Occipital lobe (tissue), 2 donors: ENCODE data around the gene HOXB13. TPM values are rescaled to one million over a fixed set of nuclear protein-coding genes. Genes with fewer than 3 reads are reported as not detected.
"Not testable (repeated sequence)": the region's sequence is repeated elsewhere in the genome, so short reads cannot be mapped to it uniquely, and the experiment has no call there.

Source experiments
- DNase-seq: peaks from one replicate; lab custom pipeline; 2025; lab: John Stamatoyannopoulos, UW
- total RNA-seq: library from RNA; depleted of rRNA; stranded (reverse); fragments of >200 nt; gene quantifications from one replicate; pipeline ENCODE4 v1.2.3, GENCODE V29; 2014

The HOXB13 gene
- total RNA-seq, 1 donor from 2014 or later: 0.16 TPM

DNA sequence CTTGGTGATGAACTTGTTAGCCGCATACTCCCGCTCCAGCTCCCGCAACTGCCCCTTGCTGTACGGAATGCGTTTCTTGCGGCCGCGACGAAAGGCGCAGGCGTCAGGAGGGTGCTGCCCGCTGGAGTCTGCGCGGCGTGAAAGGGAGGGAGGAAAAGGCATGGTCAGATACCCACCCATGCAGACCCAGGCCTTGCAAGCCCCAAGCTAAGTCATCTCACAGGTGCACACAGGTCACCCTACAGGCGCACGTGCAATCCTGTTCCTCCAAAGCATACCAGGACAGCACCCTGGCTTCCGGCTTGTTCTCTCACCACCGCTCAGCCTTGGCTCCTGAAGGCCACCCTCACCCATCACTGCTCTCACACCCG, 1.6 kb downstream of the HOXB13 start:
- DNase-seq: no peak

DNA sequence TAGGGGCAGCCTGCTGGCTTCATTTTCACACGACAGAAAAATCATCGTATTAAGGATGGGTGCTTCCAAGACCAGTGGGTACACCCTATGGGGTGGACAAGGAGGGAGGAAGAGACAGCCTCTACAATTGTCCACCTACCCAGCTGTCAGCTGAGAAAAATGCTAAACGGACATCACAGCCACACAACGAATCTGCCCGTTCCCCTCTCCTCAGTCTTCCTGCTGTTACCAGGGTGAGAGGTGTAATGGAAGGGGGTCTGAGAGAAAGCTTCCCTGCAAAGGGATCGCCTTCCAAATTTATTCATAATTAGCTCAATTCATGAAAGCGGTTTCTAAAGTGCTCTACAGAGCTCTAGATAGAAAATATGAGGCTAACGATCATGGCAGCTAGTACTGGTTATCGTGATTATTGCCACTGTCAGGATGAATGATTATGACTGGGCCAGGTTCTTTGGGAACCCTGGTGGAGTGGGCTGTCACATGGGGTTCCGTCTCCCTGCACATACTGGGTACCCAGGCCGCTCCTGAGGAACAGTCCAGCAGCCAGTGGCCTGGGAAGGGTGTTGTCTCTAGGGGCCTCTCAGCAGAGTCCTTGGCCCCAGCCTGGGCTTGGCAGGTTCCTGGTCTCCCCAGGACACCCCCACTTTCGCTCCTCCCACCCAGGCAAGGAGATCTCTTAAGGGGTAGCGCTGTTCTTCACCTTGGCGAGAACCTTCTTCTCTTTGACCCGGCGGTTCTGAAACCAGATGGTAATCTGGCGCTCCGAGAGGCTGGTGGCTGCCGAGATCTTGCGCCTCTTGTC, 2.2 kb downstream of the HOXB13 start:
- DNase-seq: no peak

DNA sequence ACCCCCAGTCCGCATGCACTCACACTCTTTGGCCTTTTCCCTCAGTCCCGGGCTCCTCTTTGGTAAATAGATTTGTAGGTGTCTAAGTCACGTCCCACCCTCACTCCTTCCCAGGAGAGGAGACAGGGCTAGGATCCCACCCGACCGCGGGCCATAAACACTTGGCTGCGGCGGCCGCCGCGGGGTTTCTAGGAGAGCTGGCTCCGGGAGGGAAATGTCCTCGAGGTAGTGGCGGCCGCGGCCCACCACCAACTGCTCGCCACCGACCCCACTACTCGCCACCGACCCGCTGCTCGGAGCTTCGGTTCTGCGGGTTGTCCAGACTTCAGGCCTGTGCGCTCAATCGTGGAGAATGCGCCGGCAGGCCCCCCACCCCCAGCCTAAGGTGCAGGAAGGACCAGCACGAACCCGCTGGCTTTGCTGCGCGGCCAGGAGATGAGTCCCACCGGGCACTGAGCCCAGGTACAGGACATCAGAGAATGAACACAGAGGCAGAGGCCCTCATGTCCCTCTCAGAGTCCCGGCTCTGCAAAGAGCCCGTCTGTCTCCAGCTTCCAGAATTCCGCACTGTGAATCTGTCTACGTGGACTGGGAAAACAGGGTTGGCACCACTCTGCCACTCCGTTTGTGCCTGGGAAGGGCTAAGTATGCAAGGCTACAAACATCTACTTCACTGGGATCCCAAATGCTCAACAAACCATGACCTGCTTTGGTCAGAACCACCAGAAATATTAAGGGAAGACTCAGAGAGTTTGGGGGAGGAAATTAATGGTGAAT, 3.1 kb downstream of the HOXB13 start:
- DNase-seq: no peak

DNA sequence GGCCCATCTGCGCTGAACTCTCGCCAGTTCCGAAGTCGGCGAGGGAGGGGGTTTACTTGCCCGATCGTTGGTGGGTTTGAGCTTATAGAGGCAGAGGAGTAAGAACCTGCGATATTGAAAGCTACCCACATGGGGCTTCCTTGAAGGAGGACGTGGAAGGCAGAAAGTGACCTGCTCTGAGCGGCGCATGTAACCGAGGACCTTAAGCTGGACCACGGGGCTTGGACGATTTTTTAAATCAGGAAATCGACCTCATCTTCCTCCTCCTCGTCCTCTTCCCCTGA, 3.6 kb downstream of the HOXB13 start:
- no peak for DNase-seq

DNA sequence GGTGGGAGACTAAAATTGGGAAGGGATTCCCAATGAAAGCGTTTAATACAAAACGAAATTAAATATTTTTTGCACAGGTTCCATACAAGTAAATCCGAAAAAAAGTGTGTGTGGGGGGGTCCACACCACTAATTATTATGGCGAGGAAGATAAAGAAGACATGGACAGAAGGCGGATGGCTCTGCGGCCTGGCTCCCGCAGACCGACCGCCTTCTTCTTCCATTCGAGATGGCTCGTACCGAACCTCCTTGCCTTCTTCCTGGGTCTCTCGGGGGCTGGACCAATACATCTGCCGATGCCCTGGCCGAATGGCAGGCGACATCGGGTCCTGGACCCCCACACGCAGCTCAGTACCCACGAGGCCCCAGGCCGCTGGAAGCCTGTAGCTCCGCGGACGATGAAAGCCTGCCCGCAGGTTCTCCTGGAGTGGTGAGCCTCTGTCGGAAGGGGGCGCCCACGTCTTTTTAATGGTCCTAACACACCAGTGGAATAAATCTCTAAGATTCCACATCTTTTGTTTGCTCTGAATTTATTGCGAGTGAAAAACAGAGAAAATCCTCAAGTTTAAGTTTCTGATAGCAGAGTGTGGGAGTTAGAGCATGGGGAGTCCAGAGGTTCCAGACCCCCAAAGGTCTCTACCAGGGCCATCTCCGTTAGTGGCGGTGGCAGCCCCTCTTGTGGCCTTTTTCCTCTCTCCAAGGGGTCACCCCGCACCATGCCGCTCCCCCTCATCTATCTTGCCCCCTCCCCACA, 4.1 kb downstream of the HOXB13 start:
- peak; percentile 16 for DNase-seq

DNA sequence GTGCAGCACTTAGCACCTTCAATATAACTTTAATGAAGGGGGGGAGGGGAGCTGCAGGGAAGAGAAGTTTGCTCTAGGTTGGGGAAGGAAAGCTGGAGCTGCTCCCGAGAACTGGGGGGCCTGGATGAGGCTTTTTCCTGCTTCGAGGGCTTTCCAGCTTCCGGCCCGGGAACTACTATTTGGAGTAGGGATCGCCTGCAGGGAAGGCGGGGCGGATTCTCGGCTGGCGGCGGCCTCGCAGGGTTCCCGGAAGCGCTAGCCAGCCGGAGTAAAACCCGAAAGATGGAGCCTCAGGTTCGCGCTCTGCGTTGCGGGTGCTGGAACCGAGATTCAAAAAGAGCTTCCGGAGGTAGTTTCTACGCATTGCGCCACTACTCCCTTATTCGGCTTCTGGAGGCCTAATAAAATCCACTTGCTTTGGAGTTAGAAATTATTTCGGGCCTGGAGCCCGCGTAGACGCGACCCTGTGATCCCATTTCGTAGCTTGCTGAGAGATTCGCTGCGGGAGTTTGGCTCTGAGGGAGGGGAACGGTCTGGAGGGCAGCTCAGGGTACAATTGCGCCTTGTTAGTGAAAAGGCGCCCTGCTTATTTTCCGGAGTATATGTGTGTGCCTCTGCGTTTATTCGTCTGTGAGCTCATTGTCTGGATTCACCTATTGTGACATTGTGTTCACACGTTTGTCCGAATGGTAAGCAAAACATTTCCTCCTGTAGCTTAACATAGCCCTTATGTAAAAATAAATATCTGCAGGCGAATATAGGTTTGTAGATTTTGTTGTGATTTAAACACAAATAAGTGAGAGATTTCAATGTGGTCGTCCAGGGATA, 4.9 kb downstream of the HOXB13 start:
- no peak for DNase-seq

DNA sequence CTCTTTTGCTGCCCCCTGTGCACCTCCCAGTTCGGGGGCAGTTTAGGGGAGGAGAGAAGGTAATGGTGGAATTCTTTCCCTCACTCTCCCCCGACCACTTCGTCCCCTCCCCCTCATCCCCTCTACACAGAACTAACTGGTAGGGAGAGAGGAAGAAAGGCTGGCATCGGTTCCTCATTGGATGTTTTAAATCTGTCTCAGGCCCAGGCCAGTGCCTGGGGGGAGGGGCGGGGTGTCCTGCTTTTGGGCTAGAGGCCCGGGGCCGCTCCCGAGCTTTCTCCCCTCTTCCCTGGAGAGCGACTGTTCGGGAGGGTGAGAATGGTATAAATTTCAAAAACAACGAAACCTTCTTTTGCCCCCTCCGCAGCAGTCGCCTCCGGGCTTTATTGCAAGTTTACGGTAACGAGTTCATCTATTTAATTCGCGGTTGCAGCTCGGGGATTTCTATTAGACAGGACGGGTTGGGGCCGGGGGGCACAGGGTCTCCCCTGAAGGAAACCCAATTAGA, 5.6 kb downstream of the HOXB13 start, which contains the start of gene PRAC2:
PRAC2 (plus strand) TSS at position 271 of the 508 bp plus-strand sequence. CDS start 1,226 bp downstream, outside the sequence.
- DNase-seq: no peak

DNA sequence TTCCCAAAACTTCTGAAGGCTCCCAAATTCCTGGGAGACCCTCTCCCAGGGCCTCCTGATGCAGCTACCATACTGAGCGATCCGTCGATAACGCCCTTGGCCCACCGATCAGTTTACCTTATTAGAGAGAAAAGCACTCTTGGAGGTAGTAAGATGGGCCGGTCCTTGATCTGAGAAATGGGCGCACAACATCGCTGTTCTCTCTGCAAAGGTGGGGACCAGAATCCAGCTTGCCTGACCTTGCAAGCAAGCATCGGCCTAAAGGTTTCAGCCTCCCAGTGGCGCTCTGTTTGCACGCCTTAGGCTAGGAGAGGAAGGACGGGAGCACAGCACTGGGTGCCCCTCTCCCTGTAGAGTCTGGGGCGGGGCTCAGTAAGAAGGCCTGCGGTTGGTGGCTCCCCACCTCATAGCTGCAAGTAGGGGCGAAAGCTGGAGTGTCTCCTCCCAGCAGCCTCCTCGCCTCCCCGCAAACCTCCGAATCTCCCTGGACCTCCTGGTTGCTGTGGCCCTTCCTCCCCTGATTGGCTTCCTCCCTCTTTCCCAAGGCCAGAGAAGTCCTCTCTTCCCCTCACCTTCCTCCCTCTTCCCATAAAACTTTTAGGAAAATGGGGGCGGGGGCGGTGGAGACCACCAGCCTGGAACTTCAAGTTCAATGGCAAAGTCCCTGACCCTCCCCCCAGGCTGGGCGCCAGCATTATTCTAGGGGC, 6.2 kb downstream of the HOXB13 start, which contains the start of gene PRAC1:
PRAC1 (minus strand) TSS at position 318 of the 707 bp plus-strand sequence; CDS start at position 192, 126 bp downstream.
- no peak for DNase-seq

DNA sequence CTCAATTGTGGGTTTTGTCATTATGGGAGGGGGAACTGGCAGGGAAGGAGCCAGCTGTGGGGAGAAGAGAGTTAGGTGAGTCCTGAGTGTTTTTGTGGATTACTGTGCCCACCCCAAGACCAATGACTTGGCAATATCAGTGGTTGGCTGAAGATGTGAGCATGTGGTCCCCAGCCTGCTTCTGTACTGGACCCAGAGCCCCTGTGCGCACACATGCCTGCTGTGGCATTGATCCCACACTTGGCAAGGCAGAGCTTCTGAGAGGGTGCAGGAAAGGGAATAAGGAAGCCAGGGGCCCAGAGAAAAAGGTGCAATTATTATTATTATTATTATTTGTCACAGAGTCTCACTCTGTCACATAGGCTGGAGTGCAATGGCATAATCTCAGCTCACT, 7.5 kb downstream of the HOXB13 start:
- no peak for DNase-seq

DNA sequence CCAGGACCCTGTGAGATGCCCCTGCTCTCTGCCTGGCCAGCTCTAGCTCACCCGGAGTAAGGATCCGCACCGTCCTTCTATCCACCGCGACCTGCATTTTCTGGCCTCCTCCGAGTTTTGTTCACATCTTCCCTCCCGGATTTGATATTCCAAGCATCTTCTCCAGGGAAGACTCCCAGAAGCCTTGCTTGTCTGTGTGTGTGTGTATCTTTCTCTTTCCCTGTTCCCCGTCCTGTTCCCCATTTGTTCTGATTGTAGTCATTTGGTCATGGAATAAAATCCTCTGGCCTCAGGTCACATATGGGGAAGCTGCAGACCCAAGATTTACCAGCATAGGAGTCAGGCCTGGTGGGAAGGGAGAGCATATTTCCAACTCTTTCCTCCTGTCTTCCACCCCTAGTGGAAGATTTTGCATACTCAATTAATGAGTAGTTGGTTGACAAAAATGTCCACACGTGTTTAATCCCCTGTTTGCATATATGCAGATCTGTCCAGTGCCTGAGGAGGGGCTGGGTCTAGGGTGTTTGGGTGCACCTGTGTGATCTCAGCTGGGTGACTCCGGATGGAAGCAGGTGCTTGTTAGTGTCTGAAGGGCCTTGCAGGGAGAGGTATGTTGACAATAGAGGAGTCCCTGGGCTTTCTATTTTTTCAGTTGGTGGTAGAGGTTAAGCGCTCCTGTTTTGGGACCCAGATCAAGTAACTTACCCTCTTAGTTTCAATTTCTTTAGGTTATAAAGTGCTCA, 8.1 kb downstream of the HOXB13 start:
- DNase-seq: no peak

DNA sequence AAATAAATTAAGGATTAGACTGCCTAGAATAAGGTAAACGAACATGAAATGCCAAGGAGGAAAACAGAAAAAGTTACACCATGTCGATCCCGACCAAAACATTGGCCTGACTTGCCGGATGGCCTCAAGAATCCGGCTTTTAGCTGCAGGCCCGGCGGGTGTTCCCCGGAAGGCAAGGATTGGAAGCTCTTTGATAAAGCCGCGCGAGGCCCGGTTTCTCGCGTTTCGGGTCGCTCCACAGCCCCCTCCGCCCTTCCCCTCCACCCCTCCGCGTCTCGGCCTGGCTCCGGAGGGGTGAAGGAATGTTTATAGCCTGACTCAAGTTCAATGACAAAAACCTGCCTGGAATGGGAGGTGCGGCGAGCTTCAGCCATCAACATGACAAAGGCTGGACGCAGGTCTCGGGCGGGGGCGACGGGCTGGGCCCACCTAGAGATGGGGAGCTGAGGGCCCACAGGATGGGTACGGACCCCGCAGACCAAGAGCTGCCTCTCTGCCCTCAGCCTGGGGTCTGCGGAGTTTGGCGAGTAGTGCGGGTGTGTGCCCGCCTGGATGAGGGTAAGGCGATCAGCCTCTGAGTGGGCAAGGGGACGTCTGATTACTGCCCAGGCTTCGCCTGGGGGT, 8.8 kb downstream of the HOXB13 start:
- no peak for DNase-seq

DNA sequence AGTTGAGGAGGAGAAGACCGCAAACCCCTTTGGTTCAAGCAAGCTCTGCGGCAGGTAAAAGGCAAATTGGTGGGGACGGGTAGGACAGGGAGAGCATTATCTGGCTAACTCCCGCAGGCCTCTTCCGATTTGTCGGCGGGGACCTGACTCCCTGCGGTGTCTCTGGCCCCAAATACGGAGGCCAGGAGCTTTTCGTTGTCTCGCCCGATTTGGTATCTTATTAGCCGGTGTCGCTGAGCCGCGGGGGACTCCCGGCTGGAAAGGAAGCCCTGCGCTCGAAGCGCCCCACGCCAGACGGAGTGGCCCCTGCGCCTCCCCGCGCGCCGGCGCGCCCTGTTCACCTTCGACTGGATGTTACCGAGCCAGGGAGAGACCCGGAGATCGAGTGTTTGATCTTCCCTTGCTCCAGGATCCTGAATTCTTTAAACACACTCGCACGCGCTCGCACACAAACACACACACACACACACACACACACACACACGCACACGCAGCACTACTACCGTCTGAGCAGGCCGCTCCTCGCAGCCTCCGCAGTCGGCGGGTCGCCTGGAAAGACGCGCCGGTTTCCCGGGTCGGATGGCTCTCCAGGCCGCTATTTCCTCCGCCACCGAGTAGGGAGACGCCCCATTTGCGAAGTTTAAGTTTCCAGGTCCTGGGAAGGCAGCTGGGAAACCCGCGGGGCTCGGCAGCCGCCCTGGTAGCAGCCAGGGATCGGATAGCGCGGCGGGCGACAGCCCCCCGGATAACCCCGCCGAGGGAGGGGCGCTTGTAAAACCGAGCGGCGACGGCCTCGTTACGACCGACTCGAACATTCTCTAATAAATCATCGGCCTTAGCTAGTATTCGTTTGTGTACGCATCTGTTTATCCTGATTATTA, 9.5 kb downstream of the HOXB13 start:
- no peak for DNase-seq

DNA sequence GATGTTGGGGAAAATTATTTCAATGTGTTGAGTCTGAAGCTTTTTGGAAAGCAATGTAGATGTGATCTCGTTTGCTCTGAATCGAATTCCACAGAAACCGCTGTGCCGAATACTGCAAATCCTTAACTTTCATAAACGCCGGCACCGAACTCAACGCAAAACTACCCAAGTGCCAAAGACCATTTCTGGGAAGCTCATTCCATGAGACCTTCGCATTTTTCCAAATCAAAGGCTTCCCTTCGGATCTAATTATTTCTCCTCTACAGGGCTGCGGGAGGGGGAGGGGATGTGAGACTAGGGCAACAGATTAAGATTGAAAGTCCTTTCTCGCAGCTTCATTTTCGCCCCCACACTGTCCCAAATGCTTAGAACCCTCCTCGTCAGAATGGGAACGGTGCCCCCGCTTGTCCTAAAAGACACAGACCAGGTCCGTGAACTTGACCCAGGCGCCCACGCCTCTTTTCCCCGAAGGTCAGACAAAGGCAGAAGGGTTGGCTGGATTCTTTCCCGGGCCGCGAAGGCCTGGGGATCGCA, 10.3 kb downstream of the HOXB13 start:
- DNase-seq: no peak

DNA sequence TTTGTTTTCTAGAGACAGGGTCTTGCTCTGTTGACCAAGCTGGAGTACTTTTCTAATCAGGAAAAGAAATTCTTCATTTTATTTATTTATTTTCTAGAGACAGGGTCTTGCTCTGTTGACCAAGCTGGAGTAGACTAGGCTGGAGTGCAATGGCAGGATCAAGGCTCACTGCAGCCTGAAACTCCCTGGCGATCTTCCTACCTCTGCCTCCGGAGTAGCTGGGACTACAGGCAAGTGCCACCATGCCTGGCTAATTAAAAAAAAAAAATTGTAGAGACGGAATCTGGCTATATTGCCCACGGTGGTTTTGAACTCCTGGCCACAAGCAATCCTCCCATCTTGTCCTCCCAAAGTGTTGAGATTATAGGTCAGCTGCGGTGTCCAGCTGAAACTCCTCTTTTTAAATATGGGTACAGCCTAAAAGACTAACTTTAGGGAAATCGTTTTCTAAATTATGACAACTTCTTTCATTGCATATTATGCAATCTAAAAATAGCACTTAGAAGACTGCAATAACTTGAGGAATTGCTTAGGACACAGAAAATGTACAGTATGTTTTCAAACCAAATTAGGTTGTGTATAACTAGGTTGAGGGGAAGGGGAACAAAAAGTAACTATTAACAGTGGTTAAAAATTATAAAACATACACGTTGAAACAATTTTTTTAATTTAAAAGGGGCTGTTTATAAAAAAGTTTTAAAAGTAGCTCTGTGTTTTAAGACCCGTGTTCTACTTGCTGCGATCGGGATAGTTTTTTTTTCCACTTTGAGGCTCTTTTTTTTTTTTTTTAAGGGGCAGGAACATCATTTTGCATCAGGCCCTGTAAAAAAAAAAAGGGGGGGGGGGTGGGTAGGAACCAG, 11.0 kb downstream of the HOXB13 start:
- no peak for DNase-seq

DNA sequence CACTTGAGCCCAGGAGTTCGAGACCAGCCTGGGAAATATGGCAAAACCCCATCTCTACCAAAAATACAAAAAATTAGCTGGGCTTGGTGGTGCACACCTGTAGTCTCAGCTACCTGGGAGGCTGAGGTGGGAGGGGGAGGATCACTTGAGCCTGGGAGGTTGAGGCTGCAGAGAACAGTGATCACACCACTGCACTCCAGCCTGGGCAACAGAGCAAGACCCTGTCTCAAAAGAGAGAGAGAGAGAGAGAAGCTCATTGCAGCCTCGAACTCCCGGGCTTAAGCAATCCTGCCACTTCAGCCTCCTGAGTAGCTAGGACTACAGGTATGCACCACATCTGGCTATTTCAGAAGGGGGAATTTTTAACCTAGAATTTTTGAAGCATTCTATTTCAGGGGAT, 12.0 kb downstream of the HOXB13 start:
- not testable (repeated sequence) for DNase-seq

DNA sequence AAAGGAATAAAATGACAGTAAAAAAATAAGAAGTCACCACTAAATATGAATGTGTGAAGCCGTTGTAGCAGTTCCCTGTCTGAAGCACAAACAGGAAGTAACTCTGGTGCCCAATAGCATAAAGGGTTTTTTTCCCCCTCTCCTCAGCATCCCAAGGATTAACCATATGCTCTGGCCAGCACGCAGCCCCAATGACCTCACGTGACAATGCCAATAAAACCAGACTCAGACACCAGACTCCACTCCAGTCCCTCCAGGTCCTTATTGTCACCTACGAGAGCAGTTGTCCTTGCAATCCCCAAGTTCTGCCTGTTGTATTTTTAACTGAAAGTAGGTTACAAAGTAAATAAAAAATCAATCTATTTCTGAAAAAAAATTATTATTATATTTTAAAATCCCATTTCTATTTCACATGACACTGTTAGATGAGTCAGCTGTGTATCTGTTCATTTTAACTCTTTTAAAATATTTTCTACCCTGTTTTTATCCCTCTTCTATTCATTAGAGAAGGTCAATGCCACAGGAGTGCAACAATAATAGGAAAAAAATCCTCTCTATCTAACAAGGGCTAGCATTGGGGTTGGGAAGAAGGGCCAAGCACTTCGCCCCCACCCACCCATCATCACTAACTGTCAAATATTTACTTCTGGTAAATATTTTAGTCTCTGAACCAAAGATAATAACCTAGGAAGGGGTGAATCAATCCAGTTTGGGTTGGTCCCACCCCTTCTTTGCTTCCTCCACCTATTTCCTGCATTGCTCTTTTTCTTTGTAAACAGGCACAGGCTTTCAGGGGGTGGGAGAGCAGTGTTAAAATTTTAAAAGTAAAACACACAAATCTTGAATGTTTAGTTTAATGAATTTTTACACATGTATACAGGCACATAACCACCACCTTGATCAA, 12.8 kb downstream of the HOXB13 start:
- DNase-seq: no peak
